Measurements from ENCODE around the gene NDEL1.
A peak's percentile ranks its signal among the peaks of the same experiment; 100 is the strongest.

NDEL1 gene

DNA sequence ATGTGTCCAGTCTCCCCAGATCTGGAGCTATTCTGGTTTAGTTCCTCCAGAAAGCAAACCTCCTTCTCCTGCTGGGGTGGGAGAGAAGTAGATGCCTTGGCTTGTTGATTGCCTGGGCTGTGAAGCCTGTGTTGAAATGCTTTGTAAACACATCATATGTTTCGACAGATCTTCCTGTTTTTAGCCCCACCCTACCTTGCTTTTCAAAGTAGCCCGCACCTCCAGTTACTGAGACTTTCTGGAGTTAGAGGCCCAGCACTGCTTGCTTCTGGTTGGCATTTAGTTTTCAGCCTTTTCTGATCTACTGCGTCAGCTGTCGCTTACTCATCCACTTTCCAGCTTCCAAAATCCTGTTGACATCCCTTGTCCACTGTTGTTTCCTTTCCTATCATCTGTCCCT, 17.9 kb upstream of the NDEL1 start:
- DNase-seq (ENCODE audit: low read depth): no peak

DNA sequence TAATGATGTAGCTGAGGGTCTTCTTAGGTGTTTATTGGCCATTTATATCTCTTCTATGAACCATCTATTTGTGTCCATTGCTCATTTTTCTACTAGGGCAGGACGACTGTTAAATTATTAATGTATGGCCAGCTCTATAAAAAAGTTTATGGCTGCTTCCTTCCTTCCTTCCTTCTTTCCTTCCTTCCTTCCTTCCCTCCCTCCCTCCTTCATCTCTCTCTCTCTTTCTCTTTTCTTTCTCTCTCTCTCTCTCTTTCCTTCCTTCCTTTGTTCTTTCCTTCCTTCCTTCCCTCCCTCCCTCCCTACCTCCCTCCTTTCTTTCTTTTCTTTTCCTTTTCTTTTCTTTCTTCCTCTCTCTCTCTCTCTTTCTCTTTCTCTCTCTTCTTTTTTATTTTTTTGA, 17.2 kb upstream of the NDEL1 start:
- DNase-seq (ENCODE audit: low read depth): no peak

DNA sequence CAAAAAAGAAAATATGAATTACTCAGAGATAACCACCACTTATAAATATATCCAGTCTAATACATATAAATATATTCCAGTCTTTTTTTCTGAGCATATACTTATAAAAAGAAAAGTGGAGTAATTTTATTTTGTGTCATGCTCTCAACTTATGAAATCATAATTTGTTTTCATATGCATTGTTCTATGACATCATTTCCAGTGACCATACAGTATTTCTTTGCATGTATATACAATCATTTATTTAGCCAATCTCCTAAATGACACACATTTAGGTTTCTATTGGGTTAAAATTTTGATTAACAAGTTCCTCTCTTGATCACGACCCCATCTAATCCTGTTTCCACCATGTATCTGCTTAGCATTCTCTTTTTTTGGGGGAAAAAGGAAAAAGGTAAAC, 16.4 kb upstream of the NDEL1 start:
- no peak for DNase-seq (ENCODE audit: low read depth)

DNA sequence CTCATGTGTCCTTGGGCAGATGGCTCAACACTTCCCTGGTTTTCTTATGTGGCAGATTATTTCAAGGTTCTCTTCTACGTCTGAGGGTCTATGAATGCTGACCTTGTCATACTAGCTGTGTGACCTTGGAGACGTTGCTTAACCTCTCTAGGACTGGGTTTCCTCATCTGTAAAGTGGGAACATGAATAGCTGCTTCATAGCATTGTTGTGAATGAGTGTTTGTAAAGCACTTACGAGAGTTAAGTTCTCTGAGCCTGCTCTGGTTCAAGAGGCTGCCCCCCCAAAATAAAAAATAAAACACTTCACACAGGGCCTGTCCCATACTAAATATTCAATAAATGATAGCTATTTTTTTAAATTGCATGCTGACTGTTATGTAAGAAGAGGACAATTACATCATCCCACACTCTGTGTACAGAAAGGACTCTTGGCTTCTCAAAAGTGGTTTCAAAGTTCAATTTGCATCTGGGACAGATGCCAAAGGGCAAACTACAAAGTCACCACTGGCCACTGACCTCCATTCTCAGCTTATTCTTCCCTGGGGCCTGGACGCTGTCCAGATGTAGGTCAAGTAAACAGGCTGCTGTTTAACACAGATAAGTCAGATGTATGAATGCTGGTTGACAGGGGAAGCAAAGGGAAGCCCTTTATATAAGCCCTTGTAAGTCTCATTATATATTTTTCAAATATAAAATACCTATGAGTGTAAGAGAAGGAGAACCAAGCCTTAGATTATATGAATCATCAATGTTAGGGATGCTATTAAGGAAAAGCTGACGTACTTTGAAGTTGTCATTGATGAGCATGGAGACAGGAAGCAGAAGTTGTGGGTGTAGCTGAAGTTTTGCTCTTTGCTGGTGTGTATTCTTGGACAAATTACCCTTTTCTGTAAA, 15.4 kb upstream of the NDEL1 start:
- peak; percentile 28 for DNase-seq (ENCODE audit: low read depth)

DNA sequence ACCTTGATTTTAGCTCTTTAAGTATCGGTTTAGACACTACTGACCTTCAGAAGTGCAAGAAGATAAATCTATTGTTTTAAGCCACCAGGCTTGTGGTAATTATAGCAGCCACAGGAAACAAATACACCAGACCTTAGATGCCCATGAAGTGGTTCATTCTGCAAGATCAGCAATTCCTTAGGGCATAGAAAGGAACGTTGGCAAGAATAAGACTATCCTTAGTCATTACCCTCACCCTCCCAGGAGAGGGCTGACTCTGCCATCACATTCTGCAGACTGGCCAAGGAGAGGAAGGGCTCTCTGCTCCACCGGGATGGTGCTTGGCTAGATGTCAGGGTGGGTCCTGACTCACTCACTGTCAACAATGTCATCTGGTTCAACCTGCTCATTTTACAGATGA, 14.1 kb upstream of the NDEL1 start:
- DNase-seq (ENCODE audit: low read depth): no peak

DNA sequence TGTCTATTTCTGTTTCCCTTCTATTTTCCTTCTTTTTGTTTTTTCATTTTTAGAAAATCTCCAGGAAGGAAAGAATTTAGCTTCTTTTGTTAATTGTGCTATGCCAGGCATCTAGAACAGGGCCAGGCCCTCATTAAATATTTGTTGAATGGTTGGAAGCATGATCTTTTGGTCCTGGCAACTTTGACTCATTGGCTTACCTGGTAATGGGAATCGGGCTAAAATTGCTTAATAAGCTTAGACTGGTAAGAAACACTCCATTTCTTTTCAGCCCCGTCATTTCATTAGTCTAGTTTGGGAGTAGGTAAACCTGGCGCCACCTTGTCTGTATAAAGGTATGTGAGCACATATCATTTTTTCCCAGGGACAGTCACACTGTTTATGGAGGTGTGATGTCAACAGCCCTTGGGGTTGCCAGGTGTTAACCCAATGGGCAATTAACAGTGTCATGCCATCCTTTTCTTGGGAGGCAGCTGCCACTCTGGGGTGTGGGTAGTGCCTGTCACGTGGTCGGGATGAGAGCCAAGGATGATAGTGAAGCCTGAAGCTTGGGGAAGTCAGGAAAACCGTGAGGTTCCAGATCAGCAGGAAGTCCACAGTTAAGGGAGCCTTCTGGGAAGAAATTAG, 9.5 kb upstream of the NDEL1 start:
- no peak for DNase-seq (ENCODE audit: low read depth)

DNA sequence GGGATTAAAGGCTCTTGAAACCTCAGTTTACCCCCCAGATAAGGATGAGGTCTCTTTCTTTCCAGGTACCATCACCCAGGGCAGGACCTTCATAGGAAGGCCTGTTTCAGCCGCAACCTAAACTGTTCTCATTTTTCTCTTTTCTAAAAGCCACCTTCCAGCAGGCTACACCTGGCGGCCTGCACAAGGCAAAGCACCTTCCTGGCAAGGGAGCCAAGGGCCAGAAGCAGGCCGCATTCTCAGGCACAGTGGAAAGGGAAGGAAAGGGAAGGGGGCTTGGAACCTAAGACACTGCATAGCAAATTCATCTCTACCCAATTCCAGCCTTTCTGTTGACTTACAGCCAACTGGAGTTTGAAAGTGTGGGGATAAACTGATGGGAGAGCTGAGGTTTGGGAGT, 8.9 kb upstream of the NDEL1 start:
- no peak for DNase-seq (ENCODE audit: low read depth)

DNA sequence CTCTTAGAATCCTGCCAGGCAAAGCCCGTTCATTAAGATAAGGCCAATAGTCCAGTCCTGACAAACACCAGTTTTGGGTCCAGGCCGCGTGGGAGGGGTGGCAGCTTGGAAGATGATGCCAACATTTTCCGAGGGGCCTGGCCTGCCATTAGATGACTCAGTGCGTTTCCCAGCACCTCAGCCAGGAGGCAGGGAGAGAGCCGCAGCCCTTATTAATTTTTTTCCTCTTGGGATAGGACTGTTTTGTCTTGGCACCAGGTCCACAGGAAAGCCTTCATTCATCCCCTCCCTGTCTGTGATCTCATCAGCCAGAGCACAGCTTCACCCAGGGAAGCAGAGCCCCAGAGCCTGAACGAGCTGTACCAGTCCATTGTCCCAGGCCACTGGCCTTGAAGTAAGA, 4.7 kb upstream of the NDEL1 start:
- peak; percentile 24 for DNase-seq (ENCODE audit: low read depth)

DNA sequence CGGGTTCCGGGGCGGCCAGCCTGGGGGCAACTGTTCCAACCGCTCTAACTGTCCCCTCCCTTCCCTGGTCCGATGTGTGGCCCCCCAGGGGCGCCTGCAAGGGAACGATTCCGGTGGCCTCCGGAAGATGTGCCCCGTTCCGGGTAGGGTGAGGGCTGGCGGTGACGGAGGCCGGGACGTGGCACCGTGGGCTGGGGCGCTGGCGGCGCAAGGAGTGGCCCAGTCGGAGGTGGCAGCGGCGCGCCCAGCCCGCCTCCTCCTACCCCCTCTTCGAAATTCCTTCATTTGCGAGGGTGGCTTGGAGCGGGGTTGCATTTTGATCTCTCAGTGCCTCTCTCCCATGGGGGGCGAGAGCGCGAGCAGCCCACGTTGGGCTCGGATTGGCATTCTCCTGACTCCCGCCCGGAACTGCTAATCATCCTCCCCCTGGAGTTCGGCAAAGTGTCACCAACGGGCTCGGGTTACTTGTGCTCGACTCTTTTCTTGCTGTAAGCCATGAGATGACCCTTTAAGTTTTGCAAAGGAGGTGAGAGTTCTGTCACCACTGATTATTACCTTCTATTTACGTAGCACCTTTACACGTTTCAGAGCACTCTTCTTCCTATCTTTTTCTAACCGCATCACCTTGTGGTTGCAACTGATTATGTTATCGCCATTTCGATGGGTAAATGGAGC, 622 bp downstream of the NDEL1 start:
- DNase-seq (ENCODE audit: low read depth): peak; percentile 34

DNA sequence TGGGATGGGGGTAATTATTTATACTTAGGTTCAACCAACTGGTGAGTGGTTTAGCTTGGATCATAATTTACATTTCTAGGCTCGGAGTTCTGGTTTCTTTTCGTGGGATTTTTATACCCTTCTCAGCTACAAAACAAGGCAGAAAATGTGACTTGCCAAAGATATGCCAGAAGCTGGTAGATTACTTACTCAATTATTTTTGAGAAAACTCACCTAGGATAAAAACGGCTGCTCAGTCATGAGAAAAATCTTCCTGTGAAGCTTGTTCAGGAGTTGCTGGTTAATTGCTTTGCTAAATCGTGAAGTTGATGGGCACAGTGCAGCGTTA, 1.1 kb downstream of the NDEL1 start:
- DNase-seq (ENCODE audit: low read depth): no peak

DNA sequence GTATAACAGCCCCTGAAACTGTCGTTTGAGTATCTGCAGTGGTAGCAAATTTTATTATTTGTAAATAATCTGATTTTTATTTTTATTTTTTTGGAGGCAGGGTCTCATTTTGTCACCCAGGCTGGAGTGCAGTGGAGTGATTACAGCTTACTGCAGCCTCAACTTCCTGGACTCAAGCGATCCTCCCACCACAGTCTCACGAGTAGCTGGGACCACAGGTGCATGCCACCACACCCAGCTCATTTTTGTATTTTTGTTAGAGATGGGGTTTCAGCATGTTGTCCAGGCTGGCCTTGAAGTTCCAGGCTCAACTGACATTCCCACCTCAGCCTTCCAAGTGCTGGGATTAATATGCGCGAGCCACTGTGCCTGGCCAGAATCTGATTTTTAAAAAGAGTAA, 2.8 kb downstream of the NDEL1 start:
- DNase-seq (ENCODE audit: low read depth): no peak

DNA sequence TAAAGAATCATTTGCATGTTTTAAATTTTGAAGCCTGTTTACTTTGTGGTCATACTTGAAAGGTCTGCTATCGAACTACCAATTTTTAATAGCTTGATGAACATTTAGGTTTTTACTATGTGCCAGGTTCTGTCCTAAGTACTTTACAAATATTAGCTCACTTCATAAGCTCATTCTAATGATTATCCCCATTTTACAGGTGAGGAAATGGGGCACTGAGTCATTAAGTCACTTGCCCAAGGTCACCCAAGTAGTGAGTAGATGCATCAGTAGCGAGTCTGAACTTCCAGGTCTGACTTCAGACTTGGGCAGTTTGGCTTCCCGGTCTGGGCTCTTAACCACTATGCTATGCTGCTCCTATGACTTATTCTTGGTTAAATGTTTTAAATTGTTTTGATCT, 4.0 kb downstream of the NDEL1 start:
- no peak for DNase-seq (ENCODE audit: low read depth)

DNA sequence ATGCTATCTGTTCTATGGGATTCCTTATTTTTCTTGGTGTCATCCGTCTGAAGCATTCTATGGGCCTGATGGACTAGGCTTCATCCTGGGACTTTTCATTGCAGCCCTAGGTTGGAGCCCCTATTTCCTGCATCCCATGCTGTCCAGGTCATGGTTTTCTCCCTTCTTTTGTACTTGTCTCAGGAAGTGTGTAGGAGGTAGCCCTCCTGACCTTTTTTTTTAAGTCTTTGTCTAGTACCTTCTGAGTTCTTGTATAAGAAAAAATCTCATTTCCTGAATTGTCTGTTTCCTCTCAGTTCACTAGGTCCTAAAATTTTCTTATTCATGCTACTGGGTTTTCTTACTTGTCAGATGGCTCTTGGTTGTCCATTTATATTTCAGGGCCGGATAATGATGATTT, 6.0 kb downstream of the NDEL1 start:
- DNase-seq (ENCODE audit: low read depth): no peak

DNA sequence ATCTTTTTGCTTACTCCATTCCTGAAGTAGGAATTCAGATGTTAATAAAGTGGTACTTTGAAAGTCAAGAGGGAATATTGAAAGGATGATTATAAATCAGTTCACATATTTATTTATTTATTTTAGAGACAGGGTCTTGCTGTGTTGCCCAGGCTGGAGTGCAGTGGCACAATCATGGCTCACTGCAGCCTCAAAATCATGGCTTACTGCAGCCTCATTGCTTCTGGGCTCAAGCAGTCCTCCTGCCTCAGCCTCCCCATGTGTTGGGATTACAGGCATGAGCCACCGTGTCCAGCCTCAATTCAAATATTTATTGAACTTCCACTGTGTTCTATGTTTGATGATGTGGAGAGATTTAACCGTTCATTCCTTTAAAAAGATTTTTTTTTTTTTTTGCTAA, 6.6 kb downstream of the NDEL1 start:
- no peak for DNase-seq (ENCODE audit: low read depth)

DNA sequence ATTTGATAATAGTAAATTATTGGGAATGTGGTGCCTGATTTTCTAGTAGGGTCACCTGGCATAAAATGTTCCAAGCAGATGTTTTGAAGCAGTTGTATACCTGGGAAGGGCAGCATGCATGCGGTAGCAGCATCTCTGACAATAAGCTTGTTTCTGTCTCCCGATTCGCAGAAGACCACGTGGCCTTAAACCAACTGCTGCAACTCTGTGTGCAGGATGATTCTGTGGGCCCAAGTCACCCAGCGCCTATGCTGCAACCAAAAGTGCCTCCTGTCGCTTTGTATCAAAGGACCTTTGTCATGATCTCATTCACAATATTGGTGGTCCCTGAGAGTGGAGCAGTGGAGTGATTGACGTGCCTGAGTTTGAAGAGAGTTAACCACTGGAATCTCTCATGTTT, 8.1 kb downstream of the NDEL1 start:
- no peak for DNase-seq (ENCODE audit: low read depth)

DNA sequence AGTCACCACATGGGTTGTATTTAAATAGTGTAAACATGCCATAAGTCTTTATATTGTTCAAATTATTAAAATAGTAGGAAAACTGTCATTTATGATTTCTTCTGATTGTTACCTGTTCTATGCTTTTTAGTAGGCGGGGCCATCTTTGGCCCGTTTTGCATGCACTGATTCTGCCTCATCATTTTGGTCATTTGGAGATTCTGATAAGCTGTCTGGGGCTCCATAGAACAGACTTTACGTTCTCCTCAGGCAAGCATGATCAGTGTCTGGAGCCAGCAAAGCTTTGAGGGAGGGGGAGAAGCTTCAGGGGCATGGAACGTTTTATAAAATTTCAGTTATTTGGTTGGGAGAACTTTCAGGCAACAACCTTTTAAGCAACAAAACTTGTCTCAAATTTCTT, 8.8 kb downstream of the NDEL1 start:
- DNase-seq (ENCODE audit: low read depth): no peak

DNA sequence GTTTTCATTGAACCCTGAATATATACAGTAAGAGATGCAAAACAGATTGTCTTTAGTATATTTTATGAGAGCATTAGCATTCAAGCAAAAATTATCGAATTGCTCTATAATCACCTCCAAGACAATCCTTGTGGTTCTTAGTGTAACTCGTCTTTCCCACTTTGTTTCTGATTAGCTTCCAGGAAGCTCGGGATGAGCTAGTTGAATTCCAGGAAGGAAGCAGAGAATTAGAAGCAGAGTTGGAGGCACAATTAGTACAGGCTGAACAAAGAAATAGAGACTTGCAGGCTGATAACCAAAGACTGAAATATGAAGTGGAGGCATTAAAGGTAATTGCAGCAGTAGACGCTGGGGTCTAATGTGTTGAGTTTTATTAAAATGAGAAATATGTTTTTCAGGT, 9.9 kb downstream of the NDEL1 start:
- no peak for DNase-seq (ENCODE audit: low read depth)

DNA sequence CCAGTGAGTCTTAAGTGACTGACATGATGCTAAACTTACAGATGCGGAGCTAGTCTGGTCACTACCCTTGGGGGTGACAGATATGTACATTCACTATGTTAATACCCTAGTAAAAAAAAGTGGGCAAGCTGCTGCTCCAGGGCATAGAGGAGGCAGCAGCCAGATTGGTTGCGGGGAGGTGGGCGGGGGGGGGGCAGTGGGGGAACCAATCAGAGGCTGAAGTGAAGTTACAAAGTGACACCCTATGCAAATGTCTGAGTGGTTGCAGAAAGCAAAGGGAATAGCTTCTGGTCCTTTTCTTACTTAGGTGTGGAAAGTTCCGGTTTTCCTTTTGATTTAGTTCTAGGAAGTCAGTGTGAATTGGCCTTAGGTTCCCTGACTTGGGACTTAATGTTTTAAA, 12.1 kb downstream of the NDEL1 start:
- no peak for DNase-seq (ENCODE audit: low read depth)

DNA sequence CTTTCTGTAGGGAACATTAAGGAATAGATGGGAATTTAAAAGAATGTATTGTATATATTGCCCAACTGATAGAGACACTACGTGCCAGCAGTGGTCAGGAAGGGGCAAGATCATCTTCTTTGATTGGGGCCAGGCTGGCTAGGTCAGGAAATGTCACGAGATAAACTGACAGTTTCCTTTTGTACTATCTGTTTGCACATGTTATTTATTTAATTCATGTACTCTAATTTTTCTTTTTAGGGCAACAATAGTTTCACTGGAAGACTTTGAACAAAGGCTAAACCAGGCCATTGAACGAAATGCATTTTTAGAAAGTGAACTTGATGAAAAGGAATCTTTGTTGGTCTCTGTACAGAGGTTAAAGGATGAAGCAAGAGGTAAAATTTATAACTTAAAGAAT, 12.6 kb downstream of the NDEL1 start:
- no peak for DNase-seq (ENCODE audit: low read depth)

DNA sequence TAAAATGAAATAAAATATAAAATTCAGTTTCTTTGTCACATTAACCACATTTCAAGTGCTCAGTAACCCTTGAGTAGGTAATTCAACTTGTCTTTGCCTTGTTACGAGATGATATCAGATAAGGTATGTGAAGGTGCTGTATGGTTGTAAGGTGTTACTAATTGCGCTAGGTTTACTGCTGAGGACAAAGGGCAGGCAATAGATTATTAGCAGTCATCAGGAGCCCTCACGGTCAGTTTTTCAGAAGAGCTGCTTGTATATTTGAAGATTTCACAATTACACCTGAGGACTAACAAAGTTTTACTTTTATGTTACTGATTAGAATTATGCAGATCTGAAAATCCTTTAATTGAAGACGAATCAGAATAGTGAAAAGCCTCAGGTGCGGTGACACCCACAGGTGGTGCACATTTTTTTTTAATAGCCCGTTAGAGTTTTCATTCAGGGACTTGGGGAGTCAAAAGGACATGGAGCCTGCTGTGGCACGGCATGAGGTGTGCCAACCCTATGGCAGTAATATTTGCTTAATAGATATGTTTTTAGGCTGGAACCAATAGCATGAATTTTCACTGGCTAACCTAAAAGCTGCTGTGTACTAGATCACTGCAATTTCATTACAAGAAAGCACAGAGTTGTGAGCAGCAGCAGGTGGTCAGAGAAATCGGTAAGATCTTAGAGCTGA, 16.4 kb downstream of the NDEL1 start:
- no peak for DNase-seq (ENCODE audit: low read depth)

DNA sequence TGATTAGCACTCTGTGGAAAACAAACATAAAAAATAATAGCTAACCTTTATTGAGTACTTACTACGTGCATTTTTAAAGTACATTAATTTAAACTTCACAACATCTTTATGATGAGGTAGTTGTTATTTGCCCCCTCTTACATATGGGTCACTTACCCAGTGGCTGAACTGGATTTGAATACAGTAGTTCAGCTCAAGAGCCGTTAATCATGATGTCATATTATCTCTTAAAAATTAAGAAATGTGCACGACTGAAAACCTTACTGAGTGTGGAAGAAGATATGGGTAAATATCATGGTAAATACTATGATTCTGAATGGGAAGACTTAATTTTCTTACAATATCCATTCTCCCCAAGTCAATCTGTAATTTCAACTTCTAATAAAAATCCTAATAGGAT, 17.6 kb downstream of the NDEL1 start:
- DNase-seq (ENCODE audit: low read depth): no peak

DNA sequence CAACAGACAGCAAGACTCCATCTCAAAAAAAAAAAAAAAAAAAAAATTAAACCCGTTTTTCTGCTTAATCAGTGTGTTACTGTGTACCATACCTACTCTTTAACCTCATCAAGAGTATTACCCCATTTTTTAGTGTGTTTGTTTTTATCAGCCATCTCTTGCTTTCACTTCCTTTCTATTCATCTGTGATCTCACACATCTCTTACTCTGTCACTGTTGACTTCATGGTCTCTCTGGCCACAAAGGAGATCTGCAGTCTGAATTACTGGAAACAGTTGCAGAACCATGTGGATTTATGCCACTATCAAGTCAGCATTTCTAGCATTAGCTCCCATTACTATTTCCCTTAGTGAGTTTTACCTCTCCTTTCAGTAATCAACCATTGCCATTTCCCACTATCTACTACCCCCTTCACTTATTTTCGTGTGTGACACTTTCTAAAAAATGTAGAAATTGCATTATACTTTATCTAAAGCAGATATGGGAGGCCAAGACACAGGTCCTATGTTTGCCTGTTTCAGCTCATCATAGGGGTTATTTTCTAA, 20.1 kb downstream of the NDEL1 start:
- DNase-seq (ENCODE audit: low read depth): no peak

DNA sequence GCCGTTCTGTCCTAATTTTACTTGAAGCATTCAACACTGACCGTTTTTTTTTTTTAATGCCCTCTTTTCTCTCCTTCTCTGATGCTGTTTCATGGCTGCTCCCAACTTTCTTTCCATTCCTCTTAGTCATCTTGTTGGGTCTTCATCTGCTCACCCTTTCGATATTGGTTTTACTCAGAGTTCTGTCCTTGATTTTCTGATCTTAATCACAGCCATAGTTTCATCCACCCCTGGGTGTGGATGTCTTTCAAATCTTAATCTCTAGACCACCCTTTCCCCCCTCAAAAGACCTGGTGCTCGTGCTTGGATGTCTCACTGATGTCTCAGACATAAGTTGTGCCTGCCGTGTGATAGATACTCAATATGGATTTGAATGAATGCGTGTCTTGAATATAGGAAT, 22.4 kb downstream of the NDEL1 start:
- no peak for DNase-seq (ENCODE audit: low read depth)

Data from GM04504 (cell line).